HepG2 (cell line): ENCODE data around the gene RAB8A. TPM values are rescaled to one million over a fixed set of nuclear protein-coding genes. Genes with fewer than 3 reads are reported as not detected.

Source experiments
- CENPBD1 ChIP-seq: sonication (generic); formaldehyde crosslinking; IDR thresholded peaks from 2 replicates; pipeline ENCODE4 v1.8.0; 2022; ENCODE audit warnings: missing genetic modification reagents, low read depth, mild to moderate bottlenecking, borderline replicate concordance
- ELF3 ChIP-seq: IDR thresholded peaks from 2 replicates; pipeline ENCODE4 v1.6.1; 2016; ENCODE audit warnings: missing genetic modification reagents, missing compliant biosample characterization
- ESRRA ChIP-seq: sonication (generic); formaldehyde crosslinking; IDR thresholded peaks from 2 replicates; pipeline ENCODE4 v1.5.1; 2020; ENCODE audit warnings: mild to moderate bottlenecking, low read depth, missing genetic modification reagents
- HMG20B ChIP-seq: conservative IDR thresholded peaks from 2 replicates; pipeline ENCODE4 v1.6.1; 2016; ENCODE audit warnings: missing genetic modification reagents, missing compliant biosample characterization
- MEF2D ChIP-seq: sonication (generic); formaldehyde crosslinking; IDR thresholded peaks from 2 replicates; pipeline ENCODE4 v1.5.1; 2020; ENCODE audit warnings: mild to moderate bottlenecking, missing genetic modification reagents
- MZF1 ChIP-seq: sonication (generic); formaldehyde crosslinking; IDR thresholded peaks from 2 replicates; pipeline ENCODE4 v1.8.1; 2023; ENCODE audit warnings: mild to moderate bottlenecking, missing genetic modification reagents, borderline replicate concordance
- NR2F2 ChIP-seq: IDR thresholded peaks from 2 replicates; pipeline ENCODE4 v1.6.1; 2012; ENCODE audit warnings: low read depth, inconsistent platforms, borderline replicate concordance
- PAXIP1 ChIP-seq: sonication (generic); formaldehyde crosslinking; conservative IDR thresholded peaks from 2 replicates; pipeline ENCODE4 v1.4.0; 2020; ENCODE audit warnings: mild to moderate bottlenecking, missing genetic modification reagents, moderate library complexity
- POLR2A ChIP-seq, 2 experiments: IDR thresholded peaks; 2 replicates each; pipeline ENCODE4 v1.6.1; 2011; ENCODE audit warnings: low read depth in 2 of 2, low read length in 2 of 2, mild to moderate bottlenecking in 1 of 2, moderate library complexity in 1 of 2; ENCODE audit not compliant: insufficient read depth in 1 of 2
- PRDM4 ChIP-seq: sonication (generic); formaldehyde crosslinking; IDR thresholded peaks from 2 replicates; pipeline ENCODE4 v1.9.0; 2021; ENCODE audit warnings: missing genetic modification reagents, borderline replicate concordance
- RARG ChIP-seq: sonication (generic); formaldehyde crosslinking; IDR thresholded peaks from 2 replicates; pipeline ENCODE4 v1.4.0; 2020; ENCODE audit warnings: low read depth, mild to moderate bottlenecking, missing genetic modification reagents
- TAF1 ChIP-seq: sonication (generic); formaldehyde crosslinking; IDR thresholded peaks from 2 replicates; pipeline ENCODE4 v1.4.0; 2020; ENCODE audit warnings: missing genetic modification reagents
- ZBTB42 ChIP-seq: sonication (generic); formaldehyde crosslinking; IDR thresholded peaks from 2 replicates; pipeline ENCODE4 v1.5.0; 2020; ENCODE audit warnings: mild to moderate bottlenecking, missing genetic modification reagents
- ZBTB49 ChIP-seq: sonication (generic); formaldehyde crosslinking; IDR thresholded peaks from 2 replicates; pipeline ENCODE4 v1.4.0; 2020; ENCODE audit warnings: missing genetic modification reagents, borderline replicate concordance
- ZBTB7B ChIP-seq: sonication (generic); formaldehyde crosslinking; IDR thresholded peaks from 2 replicates; pipeline ENCODE4 v1.4.0; 2020; ENCODE audit warnings: missing genetic modification reagents
- ZMYM2 ChIP-seq: sonication (generic); formaldehyde crosslinking; IDR thresholded peaks from 2 replicates; pipeline ENCODE4 v1.8.0; 2022; ENCODE audit warnings: mild to moderate bottlenecking, missing genetic modification reagents
- ZNF343 ChIP-seq: sonication (generic); formaldehyde crosslinking; IDR thresholded peaks from 2 replicates; pipeline ENCODE4 v1.4.0; 2020; ENCODE audit warnings: mild to moderate bottlenecking, missing genetic modification reagents
- ZNF567 ChIP-seq: sonication (generic); formaldehyde crosslinking; IDR thresholded peaks from 2 replicates; pipeline ENCODE4 v1.8.1; 2023; ENCODE audit warnings: mild to moderate bottlenecking, missing genetic modification reagents, borderline replicate concordance
- ZNF678 ChIP-seq: sonication (generic); formaldehyde crosslinking; IDR thresholded peaks from 2 replicates; pipeline ENCODE4 v1.4.0; 2020; ENCODE audit warnings: mild to moderate bottlenecking, missing genetic modification reagents
- ZNF782 ChIP-seq: sonication (generic); formaldehyde crosslinking; IDR thresholded peaks from 2 replicates; pipeline ENCODE4 v1.4.0; 2020; ENCODE audit warnings: missing genetic modification reagents, mild to moderate bottlenecking, borderline replicate concordance
- polyA plus RNA-seq, 8 experiments: library from polyadenylated mRNA; depleted of rRNA in 3 of 8; stranded (reverse) in 7 of 8; unstranded in 1 of 8; fragments of >200 nt; fragmentation: Illumina TruSeq in 4 of 8; extraction: Trizol in 4 of 8; gene quantifications; 2 replicates each; pipeline versions ENCODE4 v1.2.1 to v1.2.3, GENCODE V29; 2011 to 2016; ENCODE audit warnings: low read depth in 4 of 8, missing spikeins in 1 of 8, mixed read lengths in 1 of 8; ENCODE audit not compliant: insufficient read depth in 1 of 8
- total RNA-seq, 5 experiments: library from RNA; depleted of rRNA; stranded (reverse); fragments of >200 nt; fragmentation: Illumina TruSeq; extraction: Trizol; gene quantifications; 2 replicates each; pipeline ENCODE4 v1.2.3, GENCODE V29; 2016; ENCODE audit warnings: low read depth in 1 of 5

The RAB8A gene
- total and polyA plus RNA-seq, 2 of the 13 experiments (the other 11 are each of a cell fraction or from before 2014, with no cell fraction given): 36.7 to 45.0 TPM

- TF ChIP-seq ZBTB49 (CRISPR knock-in tag) (no peak), ZMYM2 (CRISPR knock-in tag) (0 out of 2 replicates have a peak, but pooled peaks have one; percentile 23), ZNF343 (CRISPR knock-in tag) (no peak), ZNF782 (CRISPR knock-in tag) (no peak), ELF3 (CRISPR knock-in tag) (peak; percentile 97), NR2F2 (no peak), MZF1 (CRISPR knock-in tag) (no peak), MEF2D (CRISPR knock-in tag) (no peak), PRDM4 (no peak), ZNF678 (CRISPR knock-in tag) (no peak), ZBTB42 (CRISPR knock-in tag) (no peak), PAXIP1 (peak; percentile 57; the same call in 1 of the 2 replicates), ESRRA (no peak), RARG (CRISPR knock-in tag) (no peak), ZNF567 (CRISPR knock-in tag) (no peak), CENPBD1 (CRISPR knock-in tag) (no peak), POLR2A (IDR thresholded peaks at IDR 0.05; ENCODE audit: insufficient read depth in 1 of 2, low read depth in 2 of 2, low read length in 2 of 2) (peak in 1 of 2 experiments; percentile 55; a peak in 1 of 4 replicates), TAF1 (no peak), ZBTB7B (CRISPR knock-in tag) (peak; percentile 20; the same call in 1 of the 2 replicates), HMG20B (CRISPR knock-in tag) (no peak)
These were observed 22.5 kb upstream of the RAB8A start (continued) for GRCh38 chr19:16089010-16089846.
